Stimulated activated CD8-positive, alpha-beta memory T cell treated with anti-CD3 and anti-CD28 coated beads, Interleukin-7, amount 100 ng/mL, for 4 hours (primary cell): Measurements from ENCODE around the gene RPSA.
"Not testable (repeated sequence)": the region's sequence is repeated elsewhere in the genome, so short reads cannot be mapped to it uniquely, and the experiment has no call there.

Experiments
- DNase-seq, 2 donors: peaks; one replicate each; pipeline ENCODE4 v3.0.0-alpha.2; 2020; ENCODE audit warnings: low read depth in 2 of 2

RPSA gene

GRCh38 chr3:39406368-39407258 is at the start of gene RPSA:
Gene RPSA, plus strand, starts transcription at chr3:39406720. Its CDS starts 934 bp downstream, at chr3:39407654.
- DNase-seq = peak; percentile 92 to 95

GRCh38 chr3:39358333-39358732 is 48.2 kb upstream of the RPSA start:
- DNase-seq = no peak

GRCh38 chr3:39361252-39361927 is 45.1 kb upstream of the RPSA start:
- peak; percentile 36 to 54 for DNase-seq

GRCh38 chr3:39362192-39362591 is 44.3 kb upstream of the RPSA start:
- no peak for DNase-seq

- no peak for DNase-seq
These were observed 43.7 kb upstream of the RPSA start for GRCh38 chr3:39362812-39363211.

GRCh38 chr3:39370450-39370849 is 36.1 kb upstream of the RPSA start:
- not testable (repeated sequence) for DNase-seq

- DNase-seq = no peak
These were observed 33.7 kb upstream of the RPSA start for GRCh38 chr3:39372833-39373232.

GRCh38 chr3:39376959-39377634 is 29.4 kb upstream of the RPSA start:
- no peak for DNase-seq

- DNase-seq = peak; percentile 31 to 43
These were observed 28.4 kb upstream of the RPSA start for GRCh38 chr3:39378088-39378487.

- DNase-seq = no peak
These were observed 27.4 kb upstream of the RPSA start for GRCh38 chr3:39378957-39379777.

GRCh38 chr3:39379778-39380155 is 26.8 kb upstream of the RPSA start:
- no peak for DNase-seq

- DNase-seq = no peak
These were observed 25.1 kb upstream of the RPSA start for GRCh38 chr3:39381432-39381831.

GRCh38 chr3:39383045-39383880 is 23.3 kb upstream of the RPSA start, which contains the start of gene SLC25A38:
Gene SLC25A38, plus strand, starts transcription at chr3:39383370. Its CDS starts 355 bp downstream, at chr3:39383725.
- peak; percentile 63 to 73 for DNase-seq

GRCh38 chr3:39383881-39384664 is 22.4 kb upstream of the RPSA start:
- peak; percentile 86 to 94 for DNase-seq

GRCh38 chr3:39384665-39385000 is 21.9 kb upstream of the RPSA start:
- DNase-seq = no peak

GRCh38 chr3:39385456-39386090 is 20.9 kb upstream of the RPSA start:
- DNase-seq = no peak

- DNase-seq = no peak
These were observed 20.2 kb upstream of the RPSA start for GRCh38 chr3:39386318-39386717.

GRCh38 chr3:39387411-39387975 is 19.0 kb upstream of the RPSA start:
- DNase-seq = no peak

GRCh38 chr3:39388153-39388552 is 18.4 kb upstream of the RPSA start:
- no peak for DNase-seq
